Stimulated activated CD4-positive, alpha-beta T cell treated with anti-CD3 and anti-CD28 coated beads, Interleukin-4, amount 100 ng/mL, for 4 hours (primary cell): ENCODE data around the gene OR56A4.
"Not testable (repeated sequence)": the region's sequence is repeated elsewhere in the genome, so short reads cannot be mapped to it uniquely, and the experiment has no call there.

Experiments used
- DNase-seq, 2 experiments: peaks; one replicate each; pipeline ENCODE4 v3.0.0-alpha.2; 2020

Gene OR56A4, protein sequence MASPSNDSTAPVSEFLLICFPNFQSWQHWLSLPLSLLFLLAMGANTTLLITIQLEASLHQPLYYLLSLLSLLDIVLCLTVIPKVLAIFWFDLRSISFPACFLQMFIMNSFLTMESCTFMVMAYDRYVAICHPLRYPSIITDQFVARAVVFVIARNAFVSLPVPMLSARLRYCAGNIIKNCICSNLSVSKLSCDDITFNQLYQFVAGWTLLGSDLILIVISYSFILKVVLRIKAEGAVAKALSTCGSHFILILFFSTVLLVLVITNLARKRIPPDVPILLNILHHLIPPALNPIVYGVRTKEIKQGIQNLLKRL

DNA sequence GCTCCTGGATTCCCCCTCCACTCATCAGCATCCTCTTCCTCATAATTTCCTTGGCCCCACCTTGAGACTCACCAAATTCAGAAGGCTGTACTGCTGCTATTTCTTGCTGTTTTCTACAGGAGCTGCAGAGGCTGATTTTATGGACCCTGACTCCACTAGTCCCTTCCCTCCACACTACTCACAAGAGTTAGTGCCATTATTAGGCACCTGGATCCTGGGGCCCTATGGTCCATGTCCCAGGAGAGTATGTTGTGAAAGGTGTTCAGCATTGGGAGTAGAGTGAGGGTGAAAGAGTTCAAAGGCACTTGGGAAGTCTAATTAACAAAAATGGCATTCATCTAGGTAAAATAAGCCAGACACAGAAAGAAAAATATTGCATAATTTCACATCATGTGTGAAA lies at the start of gene OR56A4:
Gene OR56A4, minus strand, starts transcription at position 101 of the 400 bp plus-strand sequence. CDS start 3,954 bp downstream, outside the sequence.
- no peak for DNase-seq

DNA sequence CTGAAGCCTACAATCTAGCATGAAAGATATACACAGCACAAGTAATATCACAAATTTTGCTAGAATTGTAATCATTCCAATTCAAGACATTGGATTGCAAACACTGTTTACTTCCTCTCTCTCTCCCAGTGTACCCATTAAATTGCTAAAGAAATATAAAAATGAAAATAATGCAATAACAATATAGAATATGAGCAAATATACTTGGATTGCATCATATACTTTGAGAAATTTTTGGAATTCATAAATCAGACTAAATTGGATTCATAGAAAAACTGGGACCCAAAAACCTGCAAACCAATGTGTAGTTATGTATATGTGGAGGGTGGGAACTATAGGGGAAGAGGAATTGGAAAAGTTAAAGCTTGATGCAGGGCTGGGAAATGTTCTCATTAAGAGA lies 48.8 kb upstream of the OR56A4 start:
- no peak for DNase-seq

DNA sequence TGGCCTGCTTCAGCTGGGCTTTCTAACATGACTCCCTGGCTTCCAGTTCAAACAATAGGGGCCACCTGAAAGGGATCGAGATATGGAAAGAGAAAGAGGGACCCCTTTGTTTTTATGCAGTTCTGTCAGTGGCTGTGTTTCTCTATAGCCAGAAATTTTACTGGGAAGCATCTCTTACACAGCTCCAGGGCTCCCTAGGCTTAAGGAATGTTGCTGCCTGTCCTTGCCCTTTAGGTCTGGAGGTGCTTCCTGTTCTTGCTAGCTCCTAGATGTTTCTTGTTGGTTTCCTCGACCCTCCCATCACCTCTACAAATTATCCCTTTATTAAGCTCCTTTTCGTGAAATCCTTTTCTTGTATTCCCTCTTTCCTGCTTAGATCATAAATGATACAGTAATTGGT lies 45.6 kb upstream of the OR56A4 start:
- DNase-seq: no peak

DNA sequence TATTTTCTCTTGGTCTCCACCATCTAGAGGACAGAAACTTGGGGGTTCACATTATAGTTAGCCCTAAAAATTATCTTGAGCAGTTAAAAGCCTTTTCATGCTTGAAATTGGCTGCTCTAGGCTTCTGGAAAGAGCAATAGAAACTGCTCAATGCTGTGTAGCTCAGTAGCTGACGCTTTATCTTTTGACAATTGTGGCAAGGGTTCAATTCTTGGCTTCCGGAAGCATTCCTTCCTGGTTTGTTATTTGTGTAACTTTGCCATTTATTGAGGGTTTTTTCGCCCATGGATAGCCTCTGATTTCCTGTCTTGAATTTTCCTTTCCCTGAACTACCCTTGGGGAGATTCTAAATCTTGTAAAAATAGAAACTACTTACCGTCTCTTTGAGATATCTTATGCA lies 34.1 kb upstream of the OR56A4 start:
- no peak for DNase-seq

DNA sequence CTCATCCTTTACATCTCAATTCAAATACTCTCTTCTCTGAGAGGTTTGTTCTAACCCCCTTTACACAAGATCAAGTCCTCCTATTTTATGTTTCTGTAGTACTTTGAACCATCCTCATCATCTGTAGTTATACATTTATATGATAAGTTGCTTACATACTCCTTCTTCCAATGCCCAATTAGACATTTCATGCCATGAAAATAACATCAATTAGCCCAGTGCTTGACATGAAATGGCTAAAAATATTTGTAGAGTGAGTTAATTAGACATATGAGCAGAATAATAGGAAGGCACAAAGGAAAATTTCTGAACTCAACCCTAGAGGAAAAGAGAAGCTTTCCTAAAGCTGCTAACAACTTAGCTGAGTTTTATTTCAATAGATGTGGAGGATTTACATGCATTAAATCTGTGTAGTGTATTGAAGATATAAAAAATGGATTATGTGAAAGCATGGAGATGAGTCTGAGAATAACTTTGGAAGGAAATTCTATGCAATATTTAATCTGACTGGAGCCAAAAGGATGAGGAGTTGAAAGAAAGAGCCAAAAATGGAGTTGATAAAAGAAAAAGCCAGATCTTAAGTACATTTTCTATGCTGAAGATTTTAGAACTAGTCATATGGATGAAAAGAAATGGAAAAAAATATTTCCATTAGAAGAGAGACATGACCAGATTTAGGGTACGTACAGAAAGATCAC lies 24.1 kb upstream of the OR56A4 start, which contains the start of gene OR56A1:
Gene OR56A1, minus strand, starts transcription at position 51 of the 698 bp plus-strand sequence. CDS start 3,066 bp downstream, outside the sequence.
- DNase-seq: no peak

DNA sequence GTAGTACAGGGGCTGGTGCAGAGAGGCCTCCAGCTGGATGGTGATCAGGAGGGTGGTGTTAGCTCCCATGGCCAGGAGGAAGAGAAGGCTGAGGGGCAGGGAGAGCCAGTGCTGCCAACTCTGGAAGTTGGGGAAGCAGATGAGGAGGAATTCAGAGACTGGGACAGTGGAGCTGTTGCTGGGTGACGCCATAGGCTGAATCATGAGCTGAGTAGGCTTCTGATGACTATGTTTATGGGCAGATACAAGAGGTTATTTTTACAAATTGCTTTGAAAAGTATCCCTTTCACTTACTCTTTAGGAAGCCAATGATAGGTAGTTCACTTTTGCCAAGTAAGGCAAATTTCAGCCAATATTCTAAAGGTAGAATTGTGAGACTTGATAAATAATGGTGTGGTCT lies 20.8 kb upstream of the OR56A4 start:
- DNase-seq: no peak

DNA sequence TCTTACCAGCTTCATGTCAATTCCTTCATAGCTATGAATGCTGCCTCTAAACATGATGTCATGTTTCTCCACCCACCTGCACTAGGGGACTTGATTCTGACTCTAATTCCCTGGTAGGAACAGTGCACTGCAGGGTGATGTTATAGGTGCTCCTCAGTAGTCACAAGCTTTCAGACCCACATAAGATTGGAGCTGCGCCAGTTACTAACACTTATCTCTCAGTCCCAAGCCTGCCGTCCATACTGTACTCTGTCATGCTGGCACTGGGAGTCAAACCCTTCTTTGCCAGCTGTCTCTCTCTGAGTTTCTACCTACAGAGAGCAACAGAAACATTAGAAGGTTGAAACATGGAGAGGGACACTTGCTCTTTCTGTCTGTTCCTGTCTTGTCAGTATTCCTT lies 18.3 kb upstream of the OR56A4 start:
- DNase-seq: no peak

DNA sequence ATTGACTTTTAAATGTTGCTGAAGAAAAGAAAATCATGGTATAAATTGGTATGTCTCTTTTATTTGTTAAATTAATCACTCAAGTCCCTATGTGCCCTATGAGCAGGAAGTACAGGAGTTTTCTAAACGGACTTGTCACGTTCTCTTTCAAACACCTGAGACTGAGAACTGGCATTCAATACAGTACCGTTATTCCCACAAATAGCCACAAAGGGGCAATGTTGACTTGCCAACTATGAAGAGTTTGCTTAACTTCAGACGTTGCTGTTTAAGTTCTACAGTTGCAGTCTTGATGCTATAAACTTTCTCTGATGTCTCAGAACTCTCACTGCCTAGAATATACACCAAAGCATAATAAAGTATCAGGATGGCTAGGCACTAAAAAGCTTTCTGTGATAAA lies 16.2 kb upstream of the OR56A4 start:
- DNase-seq: no peak

DNA sequence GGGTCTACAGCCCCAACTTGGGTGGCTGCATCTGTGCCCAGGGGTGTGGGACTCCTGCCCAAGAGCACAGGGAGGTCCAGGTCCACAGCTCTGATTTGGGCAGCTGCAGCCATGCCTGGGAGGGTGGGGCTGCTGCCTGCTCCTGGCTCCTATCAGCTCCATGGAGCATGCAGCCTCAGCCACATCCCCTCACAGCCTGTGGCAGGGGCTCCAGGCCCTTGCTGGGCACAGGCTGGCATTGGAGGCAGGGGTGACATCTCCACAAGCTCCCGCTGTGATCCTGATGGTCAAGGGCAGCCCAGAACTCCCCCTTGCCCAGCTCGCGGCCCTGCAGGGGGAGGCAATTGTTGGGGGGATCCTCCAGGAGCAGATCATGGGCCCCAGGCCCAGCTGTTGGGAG lies 6.3 kb upstream of the OR56A4 start:
- no peak for DNase-seq

DNA sequence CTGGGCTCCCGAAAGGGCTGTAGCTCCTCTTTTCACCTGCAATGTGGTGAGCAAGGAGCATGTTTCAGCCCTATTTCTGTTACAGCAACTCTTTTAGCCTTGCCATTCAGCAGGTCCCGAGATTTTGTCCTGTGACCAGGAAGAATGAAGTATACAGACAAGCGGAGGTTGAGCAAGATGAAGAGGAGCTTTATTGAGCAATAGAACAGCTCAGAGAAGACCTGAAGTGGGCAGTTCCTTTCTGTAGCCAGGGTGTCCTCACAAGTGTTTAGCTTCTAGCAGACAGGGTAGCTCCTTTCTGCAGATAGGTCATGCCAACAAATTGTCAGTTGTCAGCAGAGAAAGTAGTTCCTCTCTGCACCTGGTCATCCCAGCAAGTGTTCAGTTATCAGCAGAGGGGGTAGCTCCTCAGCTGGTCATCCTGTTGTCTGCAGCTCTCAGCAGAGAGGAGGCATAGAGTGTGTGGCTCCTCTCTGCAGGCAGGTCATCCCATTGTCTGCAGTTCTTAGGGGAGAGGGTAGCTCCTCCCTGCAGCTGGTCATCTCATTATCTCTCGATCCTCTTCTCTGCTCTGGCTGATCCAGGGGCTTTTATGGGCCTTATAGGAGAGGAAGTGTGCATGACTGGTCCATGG lies 5.4 kb upstream of the OR56A4 start:
- no peak for DNase-seq

DNA sequence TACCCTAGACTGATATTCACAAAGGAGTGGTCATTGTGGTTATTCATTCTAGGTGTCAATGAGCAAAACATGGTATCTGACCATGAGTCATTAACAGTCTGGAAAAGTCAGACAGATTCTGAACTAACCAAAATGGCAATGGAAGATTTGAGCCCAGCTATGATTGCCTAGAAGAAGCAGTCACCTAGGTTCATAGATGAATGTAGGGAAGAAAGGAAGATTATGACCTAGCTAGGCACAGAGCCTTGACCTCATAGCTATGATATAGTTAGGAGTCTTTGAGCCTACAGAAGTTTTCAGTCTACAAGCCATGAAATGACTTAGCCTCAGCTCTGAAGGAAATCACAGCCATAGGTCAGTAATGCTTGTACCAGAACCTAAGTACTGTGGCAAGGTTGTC lies 351 bp downstream of the OR56A4 start:
- no peak for DNase-seq

DNA sequence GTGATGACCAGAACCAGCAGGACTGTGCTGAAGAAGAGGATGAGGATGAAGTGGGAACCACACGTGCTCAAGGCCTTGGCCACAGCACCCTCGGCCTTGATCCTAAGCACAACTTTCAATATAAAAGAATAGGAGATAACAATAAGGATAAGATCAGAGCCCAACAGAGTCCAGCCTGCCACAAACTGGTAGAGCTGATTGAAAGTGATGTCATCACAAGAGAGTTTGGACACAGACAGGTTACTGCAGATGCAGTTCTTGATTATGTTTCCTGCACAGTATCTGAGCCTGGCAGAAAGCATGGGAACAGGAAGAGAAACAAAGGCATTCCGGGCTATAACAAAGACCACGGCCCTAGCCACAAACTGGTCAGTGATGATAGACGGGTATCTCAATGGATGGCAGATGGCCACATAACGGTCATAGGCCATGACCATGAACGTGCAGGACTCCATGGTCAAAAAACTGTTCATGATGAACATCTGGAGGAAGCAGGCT lies 4.5 kb downstream of the OR56A4 start:
- DNase-seq: no peak

DNA sequence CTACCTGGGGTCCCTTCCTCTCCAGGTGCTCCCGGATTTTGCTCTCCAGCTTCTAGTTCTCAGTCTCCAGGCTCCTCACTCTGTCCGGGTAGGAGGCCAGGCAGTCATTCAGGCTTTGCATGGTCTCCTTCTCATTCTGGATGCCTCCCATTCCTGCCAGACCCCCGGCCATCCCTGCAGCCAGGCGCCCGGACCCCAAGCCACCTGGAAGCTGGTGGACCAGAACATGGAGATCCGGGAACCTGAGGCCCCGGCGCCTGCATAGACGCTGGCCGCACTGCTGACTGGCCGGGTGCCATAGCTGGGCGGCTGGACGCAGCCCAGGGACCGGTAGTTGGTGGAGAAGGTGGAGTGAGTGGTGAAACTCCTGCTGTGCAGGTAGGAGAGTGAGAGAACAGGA lies 12.0 kb downstream of the OR56A4 start:
- DNase-seq: no peak

DNA sequence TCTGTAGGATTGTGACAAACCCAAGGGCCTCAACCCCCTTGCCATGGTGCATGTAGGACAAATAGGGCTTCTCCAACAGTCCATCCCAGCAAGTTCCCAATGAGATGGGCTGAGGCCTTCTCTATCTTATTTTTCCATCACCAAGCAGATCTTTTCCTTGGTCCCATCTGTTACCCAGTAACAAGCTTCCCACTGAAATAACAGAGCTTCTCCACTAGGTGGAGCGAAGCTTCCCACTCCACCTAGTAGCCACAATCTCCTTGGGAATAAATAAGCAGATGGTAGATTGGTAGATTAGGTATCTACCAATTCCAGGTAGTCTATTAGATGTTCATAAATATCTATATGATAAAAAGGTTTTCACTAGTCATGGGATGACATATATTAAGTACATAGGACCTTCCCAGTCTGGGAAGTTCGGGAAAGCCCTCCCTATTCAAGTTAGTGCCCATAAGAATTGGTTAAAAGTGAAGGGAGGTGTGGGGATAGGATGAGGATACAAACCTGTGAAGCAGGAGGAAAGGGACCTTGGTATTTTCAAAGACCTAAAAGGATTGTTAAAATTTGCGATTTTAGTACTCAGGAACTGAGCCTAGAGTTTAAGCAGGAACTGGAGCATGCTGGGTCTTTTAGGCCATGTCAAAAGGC lies 14.0 kb downstream of the OR56A4 start:
- DNase-seq: no peak

DNA sequence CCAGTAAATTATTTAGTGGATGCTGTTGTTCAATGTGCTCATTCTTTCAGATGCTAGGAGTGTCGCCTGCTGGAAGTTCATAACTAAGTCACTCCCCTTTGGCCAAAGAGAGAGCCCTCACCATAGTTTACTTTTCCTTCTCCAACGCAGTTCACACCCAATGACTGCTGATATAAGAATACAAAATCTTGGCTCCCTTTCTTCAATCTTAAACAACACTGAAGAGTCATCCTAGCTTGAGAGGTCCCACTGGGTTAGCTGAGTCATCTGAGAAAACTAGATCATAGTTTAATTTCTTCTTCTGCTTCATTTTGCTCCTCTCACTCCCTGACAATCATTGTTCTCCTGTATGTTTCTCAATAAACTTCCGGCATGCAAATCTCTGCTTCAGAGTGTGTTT lies 14.6 kb downstream of the OR56A4 start:
- no peak for DNase-seq

DNA sequence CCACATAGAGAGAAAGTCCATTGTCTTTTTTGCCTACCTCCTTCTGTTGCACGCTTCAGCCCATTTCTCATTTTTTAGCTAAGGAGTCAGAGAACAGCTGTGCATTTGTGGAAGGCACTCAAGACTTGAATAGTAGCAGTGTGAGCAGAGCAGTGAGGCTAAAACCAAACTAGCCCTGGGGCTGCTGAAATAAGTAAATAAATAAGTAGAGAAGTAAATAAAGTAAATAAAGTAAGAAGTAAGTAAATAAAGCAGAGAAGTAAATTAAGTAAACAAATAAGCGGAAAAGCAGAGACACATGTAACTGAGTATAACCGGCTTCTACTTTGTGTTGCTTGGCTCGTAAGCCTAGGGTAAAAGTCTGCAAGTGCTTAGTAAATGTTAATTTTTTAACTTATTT lies 17.5 kb downstream of the OR56A4 start:
- DNase-seq: no peak

DNA sequence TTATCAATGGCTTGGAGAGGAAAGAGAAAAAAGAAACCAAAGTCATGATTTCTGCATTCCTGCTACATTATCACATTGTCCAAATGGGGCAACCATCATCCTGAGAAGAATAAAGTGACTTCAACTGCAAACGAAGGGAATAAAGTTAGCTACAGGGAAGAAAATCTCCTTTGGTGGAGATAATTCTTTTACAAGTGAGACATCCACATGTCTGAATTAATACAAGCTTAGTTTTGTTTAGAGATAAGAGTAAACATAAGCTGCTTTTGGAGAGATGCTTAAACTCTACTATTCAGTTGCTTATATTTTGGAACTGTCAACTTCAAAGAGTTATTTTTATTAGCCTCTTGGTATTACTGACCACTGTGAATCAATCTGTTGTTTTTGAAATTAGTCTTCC lies 19.9 kb downstream of the OR56A4 start, which contains the start of gene OR52L1:
Gene OR52L1, minus strand, starts transcription at position 101 of the 400 bp plus-strand sequence. Its CDS starts 55 bp downstream, at position 46.
- no peak for DNase-seq

DNA sequence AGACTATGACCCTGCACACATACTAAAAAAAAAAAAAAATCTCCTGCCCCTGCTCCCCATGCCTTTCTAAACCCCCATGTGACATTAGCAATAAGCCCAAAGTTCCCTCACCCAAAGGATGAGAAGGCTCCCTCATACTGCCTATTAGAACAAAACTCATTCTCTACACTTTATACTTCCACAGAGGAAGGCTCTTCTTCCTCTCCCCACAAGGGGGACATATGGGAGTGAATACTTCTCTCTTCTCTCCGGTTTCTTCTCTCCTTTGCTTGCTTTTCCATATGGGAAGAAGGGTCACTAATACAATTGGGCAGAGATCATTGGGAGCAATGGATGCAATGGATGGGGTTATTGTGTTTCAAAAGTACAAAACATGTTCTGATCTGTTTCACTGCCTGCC lies 23.3 kb downstream of the OR56A4 start:
- no peak for DNase-seq

DNA sequence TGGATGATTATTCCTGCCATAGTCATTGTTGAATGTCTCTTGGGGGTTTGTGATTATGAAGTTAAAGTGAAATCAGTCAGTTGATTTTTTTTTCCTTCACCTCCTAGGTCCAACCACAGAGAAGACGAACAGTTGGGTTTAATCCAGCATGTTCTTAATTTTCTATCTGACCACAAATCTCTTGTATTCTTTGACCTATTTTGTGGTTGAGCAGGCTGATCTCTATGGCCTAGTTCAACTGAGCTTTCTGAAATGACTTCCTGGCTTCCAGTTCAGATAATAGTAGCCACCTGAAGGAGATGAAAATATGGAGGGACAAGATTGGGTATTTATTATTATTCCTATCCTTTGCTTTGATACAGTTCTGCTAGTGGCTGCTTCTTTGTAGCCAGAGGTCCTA lies 33.2 kb downstream of the OR56A4 start:
- no peak for DNase-seq

DNA sequence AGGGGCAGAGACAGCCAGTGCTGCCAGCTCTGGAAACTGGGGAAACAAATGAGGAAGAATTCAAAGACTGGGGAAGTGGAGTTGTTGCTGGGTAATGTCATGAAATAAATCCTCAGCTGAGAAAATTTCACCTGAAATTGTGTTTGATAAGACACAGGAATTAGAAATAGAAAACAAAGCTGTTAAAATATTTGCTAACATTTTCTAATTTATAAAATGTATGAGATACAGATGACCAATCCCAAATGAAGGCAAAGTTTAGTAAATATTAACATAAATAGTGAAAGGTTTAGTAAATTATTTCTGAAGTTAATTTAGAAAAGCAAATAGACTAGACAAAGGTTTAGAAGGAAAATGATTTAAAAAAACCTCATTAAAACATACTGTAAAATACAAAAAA lies 38.4 kb downstream of the OR56A4 start, which contains the start of gene OR56A5:
Gene OR56A5, minus strand, starts transcription at position 101 of the 400 bp plus-strand sequence. Its CDS starts 0 bp downstream, at position 101.
- DNase-seq: no peak

DNA sequence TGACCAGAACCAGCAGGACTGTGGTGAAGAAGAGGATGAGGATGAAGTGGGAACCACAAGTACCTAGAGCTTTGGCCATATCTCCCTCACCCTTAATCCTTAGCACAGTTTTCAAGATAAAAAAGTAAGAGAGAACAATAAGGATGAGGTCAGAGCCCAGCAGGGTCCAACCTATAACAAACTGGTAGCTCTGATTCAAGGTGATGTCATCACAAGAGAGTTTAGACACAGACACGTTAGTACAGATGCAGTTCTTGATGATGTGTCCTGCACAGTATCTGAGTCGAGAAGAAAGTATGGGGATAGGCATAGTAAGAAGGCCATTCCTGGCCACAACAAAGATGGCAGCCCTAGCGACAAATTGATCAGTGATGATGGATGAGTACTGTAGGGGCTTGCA lies 39.0 kb downstream of the OR56A4 start:
- DNase-seq: no peak

DNA sequence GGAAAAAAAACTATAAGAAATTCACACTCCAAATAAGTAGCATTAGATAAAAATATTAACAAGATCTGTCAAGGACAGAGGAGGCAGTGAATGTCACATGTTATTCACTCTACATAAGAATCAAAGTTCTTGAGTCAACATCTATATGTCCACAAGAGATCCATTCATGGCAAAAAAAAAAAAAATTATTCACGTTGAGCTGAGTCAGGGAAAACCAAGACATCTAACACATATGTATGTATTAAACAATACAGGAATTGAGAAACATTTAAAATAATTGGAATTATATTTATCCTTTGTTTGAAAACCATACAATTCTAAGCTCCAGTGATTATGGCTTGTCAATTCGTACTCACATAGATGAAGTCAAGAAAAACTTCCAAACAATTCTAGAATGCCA lies 39.8 kb downstream of the OR56A4 start:
- DNase-seq: no peak

DNA sequence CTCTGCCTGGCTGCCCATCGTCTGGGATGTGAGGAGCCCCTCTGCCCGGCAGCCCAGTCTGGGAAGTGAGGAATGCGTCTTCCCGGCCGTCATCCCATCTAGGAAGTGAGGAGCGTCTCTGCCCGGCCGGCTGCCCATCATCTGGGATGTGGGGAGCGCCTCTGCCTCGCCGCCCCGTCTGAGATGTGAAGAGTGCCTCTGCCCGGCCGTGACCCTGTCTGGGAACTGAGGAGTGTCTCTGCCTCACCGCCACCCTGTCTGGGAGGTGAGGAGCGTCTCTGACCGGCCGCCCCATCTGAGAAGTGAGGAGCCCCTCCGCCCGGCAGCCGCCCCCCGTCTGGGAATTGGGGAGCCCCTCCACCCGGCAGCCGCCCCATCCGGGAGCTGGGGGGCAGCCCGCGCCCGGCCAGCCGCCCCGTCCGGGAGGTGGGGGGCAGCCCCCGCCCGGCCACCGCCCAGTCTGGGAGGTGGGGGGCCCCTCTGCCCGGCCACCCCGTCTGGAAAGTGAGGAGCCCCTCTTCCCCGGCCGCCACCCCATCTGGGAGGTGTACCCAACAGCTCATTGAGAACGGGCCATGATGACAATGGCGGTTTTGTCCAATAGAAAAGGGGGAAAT lies 45.9 kb downstream of the OR56A4 start:
- DNase-seq: not testable (repeated sequence)
